ENCODE data around the gene ITPRIP.

DNA sequence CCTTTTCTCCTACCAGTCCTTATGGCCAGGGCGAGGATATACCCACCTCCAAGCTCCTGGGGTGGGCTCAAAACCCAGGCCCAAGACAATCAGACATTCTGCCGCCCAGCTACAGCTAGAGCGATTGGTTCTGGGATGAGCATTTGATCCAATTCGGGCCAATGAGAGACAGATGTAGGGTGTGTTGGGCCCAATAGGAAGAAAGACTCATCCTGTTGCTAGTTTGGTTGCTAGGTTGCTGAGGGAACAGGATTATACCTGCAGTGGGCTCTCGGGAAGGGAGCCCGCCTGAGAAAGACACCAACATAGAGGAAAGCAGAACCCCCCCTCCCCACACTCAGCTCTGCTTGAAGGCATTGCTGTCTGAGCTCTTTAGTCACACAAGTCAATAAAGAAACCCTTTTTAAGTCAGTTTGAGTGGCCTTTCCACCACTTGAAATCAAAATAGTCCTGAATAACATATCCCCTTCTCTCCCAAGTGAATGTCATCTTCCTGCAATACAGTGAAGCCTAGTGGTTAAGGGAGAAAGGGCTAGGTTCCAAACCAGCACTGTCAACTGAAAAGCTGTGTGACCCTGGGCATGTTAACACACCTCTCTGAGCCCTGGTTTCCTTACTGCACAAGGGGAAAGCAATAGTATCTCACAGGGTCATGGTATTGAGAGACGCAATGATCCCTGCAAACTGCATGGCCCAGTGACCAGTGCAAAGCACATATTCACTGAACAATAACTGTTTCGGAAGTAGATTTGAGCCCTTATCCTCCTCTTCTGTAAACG, 21.8 kb downstream of the ITPRIP start:
- TF ChIP-seq CTCF (IDR thresholded peaks at IDR 0.05; ENCODE audit: low read depth, low read length) (no peak), EZH2phosphoT487 (IDR thresholded peaks at IDR 0.05; ENCODE audit: low read depth) (no peak)

Measured in OCI-LY3 (cell line).